Measurements from ENCODE around the gene PDZD4.

The PDZD4 gene

DNA sequence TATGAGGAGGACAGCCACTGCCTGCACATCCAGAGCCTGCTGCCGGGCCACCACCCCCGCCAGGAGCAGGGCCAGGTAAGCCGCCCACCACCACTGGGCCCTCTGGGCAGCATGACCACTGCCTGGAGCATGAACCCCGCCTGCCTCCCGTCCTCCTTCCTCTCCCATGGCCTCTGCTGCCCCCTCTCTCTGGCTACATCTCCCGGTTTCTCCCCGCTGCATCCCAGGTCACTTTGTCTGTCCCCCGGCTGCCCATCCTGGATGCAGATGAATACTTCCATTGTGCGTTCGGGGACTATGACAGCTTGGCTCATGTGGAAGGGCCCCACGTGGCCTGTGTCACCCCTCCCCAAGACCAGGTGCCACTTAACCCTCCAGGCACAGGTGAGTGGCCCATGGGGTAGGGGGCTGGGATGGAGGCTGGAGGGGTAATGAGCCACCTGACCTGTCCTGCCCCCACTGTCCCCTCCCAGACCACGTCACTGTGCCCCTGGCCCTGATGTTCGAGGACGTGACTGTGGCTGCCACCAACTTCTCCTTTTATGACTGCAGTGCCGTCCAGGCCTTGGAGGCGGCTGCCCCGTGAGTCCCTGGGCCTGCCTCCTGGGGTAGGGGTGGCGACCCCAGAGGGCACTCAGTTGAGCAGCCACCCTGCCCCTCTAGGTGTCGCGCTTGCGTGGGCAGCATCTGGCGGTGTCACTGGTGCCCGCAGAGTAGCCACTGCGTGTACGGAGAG lies 60.3 kb downstream of the PDZD4 start:
- FAIRE-seq: no peak

DNA sequence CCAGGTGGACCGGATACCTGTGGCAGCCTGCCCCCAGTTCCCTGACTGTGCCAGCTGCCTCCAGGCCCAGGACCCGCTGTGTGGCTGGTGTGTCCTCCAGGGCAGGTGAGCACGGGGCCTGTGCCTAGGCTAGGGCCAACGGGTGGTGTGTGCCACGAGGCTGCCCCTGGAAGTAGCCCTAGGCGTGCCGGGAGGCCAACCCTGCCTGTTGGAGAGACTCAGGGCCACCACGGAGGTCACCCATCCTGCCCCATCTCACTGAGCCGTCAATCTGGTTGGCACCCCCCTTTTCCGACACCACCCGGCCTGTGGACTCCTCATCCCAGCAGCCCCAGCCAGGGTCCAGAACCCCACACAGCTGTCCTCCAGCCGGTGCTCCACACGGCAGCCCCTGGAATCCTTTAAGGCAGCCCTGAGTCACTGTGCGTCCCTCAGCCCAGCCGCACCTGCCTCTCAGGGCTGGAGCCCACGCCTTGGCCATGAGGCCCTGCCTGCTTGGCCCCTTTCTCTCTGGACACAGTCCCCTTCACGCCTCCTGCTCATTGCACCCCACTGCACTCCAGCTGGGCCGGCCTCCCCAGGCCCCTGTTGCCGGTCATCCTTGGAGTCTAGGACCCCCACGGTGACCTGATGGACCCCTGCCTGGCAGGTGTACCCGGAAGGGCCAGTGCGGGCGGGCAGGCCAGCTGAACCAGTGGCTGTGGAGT lies 61.0 kb downstream of the PDZD4 start:
- FAIRE-seq: no peak

DNA sequence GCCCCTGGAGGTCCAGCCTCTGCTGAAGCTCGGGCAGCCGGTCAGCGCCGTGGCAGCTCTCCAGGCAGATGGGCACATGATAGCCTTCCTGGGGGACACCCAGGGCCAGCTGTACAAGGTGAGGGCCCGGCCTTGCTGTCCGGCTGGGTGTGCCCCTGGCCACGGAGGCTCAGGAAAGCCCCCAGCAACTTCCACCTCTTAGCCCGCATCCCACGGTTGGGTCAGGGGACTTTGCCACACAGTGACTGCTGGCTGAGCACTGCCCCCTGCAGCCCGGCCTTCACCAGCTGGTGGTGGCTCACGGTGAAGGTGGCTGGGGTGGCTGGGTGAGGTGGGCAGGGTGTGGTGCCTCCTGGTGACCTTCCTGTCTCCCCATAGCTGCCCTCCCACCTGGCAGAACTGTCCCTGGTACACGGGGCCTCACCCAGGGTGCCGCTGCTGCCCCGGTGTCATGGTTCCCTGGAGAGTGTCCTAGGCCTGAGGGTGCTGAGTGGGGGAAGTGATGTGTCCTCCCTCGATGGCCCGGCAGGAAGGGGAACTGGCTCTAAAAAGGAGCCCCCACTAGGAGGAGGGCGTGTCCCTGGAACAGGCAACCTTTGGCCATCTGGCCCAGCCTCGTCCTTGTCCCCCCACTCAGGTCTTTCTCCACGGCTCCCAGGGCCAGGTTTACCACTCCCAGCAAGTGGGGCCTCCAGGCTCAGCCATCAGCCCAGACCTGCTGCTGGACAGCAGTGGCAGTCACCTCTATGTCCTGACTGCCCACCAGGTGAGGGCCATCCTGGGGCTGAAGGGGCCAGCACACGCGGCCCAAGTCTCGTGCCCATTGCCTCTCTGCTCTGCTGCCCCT lies 61.8 kb downstream of the PDZD4 start:
- no peak for FAIRE-seq

- no peak for FAIRE-seq
Measured at GRCh38 chrX:153767674-153768055, 62.7 kb downstream of the PDZD4 start.

DNA sequence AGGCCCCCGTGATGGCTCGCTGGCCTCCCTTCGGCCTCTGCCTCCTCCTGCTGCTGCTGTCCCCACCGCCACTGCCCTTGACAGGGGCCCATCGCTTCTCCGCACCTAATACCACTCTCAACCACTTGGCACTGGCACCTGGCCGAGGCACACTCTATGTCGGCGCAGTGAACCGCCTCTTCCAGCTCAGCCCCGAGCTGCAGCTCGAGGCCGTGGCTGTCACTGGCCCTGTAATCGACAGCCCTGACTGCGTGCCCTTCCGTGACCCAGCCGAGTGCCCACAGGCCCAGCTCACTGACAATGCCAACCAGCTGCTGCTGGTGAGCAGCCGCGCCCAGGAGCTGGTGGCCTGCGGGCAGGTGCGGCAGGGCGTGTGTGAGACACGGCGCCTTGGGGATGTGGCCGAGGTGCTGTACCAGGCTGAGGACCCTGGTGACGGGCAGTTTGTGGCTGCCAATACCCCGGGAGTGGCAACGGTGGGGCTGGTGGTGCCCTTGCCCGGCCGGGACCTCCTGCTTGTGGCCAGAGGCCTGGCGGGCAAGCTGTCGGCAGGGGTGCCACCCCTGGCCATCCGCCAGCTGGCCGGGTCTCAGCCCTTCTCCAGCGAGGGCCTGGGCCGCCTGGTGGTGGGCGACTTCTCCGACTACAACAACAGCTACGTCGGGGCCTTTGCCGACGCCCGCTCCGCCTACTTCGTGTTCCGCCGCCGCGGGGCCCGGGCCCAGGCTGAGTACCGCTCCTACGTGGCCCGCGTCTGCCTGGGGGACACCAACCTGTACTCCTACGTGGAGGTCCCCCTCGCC lies 63.3 kb downstream of the PDZD4 start:
- FAIRE-seq: no peak

GRCh38 chrX:153766098-153766817 lies 64.1 kb downstream of the PDZD4 start:
- FAIRE-seq: no peak

DNA sequence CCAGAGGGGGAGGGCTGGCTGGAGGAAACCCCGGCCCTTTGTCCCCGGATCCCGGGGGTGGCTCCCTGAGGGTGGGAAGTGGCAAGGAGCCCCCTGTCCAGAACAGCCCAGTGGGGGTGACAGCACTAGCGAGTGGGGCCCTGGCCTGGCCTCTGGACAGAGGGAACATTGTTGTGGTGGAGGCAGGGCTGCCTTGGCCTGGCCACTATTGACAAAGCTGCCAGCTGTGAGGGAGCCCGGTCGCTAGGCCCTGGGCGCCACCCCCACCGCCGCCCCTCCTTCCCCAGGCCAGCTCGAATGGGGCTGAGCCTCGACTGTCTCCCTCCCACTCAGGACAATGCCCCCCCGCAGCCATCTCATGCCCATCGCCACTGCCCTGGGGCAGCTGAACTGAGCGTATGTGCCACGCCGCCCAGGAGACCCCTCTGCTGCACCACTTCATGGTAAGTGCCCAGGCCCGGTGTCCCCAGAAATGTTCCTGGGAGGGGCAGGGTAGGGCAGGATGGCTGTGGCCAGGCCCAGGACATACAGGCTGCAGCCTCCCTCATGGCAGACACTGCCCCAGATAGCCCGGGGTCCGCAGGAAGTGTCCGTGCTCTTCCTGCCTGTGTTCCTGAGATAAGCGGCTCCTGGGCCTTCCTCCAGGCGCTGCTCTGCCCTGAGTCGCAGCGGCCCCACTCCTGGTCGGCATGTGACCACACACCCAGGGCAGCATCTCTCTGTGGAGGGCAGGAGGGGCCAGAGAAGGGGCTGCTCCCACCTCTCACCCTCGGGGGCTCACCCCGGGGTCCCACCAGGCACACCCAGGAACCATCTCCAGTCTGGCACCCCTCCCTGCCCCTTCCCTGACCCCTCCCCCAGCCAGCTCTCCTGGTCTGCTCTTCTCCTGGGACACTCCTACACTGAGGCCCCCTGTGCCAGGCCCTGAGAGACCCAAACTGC lies 64.9 kb downstream of the PDZD4 start:
- no peak for FAIRE-seq

- FAIRE-seq: no peak
Measured at GRCh38 chrX:153764786-153765137, 65.6 kb downstream of the PDZD4 start.

- peak; percentile 80 for FAIRE-seq
Measured at GRCh38 chrX:153763989-153764755, 66.2 kb downstream of the PDZD4 start, which contains the start of gene PLXNB3. TSS of gene PLXNB3 (plus strand) at chrX:153764249. CDS start at chrX:153765536, 1,287 bp downstream.

DNA sequence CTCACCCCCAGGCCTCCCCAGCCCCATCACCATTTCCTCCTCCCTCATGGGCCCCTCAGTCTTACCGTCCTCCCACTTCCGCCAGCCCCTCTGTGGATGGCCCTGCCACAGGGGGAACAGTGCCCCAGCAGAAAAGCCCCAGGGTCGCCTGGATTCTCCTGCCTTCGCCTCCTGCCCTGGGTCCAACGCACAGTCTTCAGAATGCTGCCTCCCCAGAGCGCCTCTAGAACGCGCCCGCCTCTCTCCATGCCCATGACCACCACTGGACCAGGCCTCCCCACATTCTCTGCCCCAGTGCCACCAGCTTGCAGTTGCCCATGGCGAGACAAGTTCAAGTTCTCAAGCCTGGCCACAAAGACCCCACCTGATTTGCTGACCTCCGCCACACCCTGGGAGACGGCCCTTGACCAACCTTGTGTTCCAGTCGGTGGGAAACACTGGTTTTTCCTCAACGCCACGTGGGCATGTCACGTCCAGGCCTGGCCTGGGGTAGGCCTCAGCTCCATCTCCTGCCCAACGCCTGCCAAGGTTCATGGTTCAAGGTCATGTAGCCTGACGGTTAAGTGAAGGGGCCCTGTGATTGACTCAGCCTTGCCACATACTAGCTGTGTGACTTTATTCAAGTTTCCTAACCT lies 66.9 kb downstream of the PDZD4 start:
- FAIRE-seq: no peak

- FAIRE-seq: no peak
Measured at GRCh38 chrX:153762626-153763173, 67.6 kb downstream of the PDZD4 start.

- no peak for FAIRE-seq
Measured at GRCh38 chrX:153761863-153762262, 68.5 kb downstream of the PDZD4 start.

- no peak for FAIRE-seq
Measured at GRCh38 chrX:153755136-153755535, 75.2 kb downstream of the PDZD4 start.
